Activated CD4-positive, alpha-beta T cell treated with anti-CD3 and anti-CD28 coated beads, Interleukin-2, amount 50 U/mL, for 16 hours (primary cell): ENCODE data around the gene DHX16.

Experiments used
- DNase-seq: peaks from one replicate; pipeline ENCODE4 v3.0.0-alpha.2; 2020

DHX16 gene

DNA sequence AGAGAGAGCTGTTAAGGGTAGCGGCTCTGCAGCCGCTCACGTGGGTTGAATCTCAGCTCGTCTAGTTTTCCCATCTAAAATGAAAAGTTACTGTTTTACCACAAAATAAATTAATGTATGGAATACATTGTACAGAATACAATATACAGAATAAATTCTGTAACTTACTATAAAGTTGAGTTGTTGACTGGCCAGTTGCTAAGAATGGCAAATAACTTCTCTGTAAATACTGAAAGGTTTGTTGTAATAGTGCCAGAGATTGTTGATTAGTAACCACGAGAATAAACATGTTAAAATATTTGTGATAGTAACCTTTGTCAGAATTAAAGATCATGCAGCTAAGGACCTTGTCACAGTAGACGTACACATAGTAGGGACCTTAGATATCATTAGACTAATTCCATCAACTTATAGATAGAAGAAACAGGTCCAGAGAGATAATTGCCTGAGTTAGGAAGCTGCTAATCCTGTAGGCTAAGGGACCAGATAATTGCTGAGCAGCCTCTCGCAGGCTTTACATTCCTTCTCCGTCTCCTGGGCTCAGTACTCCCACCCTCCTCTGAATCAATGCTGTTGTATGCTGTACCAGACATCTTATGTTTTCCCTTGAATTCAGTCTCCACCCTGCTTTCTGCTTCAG, 18.5 kb upstream of the DHX16 start:
- no peak for DNase-seq

DNA sequence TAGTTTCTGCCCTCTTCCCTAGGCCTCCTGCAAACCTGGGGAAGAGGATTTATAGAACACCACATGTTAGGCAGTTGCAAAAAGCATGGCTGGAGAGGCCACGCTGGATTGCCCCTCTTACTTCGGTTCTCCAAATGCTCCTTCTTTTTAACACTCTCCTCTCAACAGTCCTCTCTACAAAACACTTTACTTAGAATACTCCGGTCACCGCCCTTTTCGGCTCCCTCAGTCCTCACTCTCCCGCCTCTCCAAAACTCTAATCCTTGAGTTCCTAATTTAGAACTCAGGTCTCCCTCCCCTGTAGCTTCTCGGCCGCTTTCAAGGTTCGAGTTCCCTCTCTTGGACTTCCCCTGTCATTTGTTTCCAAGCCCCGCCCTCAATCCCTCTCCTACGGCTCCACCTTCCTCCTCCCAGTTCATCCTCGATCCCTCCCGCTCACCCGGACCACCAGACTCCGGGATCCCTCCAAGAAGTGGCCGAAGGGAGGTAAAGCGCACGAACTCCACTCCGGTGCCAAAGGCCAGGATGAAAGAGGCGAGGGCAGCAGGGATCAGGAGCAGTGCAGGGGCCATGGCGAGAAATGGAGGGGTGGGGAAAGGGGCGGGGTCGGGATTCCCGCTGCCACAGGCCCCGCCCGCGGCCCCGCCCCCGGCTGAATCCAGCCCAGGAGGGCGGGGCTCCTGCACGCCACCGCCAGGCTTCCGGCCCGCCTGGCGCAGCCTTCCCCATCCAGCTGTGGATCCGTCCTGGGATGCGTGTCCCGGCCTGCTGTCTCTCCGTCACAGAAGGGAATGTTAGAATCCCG, 17.8 kb upstream of the DHX16 start, which contains the start of gene NRM:
Gene NRM, minus strand, starts transcription at position 582 of the 805 bp plus-strand sequence. Its CDS starts 10 bp downstream, at position 572.
- DNase-seq: peak; percentile 77

DNA sequence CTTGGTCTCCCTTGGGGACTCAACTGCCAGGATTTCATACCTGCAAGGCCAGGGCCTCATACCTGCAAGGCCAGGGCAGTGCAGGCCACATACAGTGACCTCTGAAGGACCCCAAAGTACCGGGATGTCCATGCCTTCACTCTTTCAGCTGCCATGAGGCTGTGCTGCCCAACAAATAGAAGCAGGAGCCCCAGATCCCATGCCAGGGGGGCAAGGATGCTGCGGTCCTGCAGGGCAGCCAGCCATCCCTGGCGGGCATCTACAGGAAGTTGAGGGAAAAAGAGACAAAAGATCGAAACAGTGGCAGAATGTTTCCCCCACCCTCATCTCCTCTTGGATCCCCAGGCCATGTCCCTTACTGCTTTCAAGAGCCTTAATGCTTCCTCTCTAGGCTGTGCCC, 17.2 kb upstream of the DHX16 start:
- no peak for DNase-seq

DNA sequence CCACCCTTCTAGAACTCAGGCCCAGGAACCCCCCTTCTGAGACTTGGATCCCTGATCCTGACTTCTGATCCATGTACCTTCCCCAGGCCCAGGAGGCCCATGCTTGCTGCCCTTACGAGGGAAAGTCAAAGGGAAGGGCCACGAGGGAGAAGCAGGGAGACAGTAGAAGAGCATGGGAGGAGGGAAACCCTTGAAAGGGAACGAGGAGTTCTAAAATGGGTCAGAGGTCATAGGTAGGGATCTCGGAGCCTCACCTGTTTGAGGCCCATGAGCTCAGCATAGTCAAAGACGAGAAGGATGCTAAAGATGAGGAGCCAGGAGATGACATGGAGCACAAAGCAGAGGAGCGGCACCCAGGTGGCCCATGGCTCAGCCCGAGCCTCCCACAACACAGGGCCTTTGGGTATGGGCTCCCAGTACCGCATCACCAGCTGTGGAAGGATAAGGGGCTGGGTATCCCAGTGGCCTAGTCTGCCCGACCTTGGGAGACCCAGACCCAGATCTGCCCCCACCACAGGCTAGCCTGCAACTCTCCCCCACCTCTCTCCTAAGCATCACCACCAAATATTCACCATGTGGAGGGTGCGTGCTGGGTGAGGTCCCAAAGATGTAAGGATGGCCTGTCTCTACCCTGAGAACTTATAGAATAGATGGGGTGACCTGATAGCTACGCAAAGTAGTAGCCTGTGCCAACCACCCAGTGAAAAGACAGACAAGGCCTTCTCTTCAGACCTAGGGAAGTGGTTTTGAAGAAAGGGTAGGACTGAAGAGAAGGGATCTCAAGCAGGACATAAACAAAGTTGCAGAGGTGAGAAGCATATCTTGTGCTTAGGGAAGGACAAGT, 16.4 kb upstream of the DHX16 start:
- DNase-seq: no peak

DNA sequence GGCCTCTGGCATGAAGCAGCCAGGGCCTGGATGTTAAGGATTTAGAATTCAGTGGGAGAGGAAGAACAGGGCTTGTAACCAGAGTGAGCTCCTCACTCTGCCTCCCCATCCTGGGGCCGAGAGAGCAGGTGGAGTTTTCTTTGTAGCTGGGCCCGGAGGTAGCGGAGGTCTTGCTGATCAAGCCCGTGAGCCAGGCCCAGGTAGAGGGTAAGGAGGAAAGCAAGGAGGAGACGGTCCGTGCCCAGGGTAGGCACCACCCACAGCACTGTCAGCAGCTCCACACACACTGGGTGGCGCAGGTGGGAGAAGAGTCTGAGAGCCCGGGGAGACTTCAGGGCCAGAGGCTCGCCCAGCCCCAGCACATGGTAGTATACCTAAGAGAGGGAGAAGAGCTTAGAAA, 15.8 kb upstream of the DHX16 start:
- no peak for DNase-seq

DNA sequence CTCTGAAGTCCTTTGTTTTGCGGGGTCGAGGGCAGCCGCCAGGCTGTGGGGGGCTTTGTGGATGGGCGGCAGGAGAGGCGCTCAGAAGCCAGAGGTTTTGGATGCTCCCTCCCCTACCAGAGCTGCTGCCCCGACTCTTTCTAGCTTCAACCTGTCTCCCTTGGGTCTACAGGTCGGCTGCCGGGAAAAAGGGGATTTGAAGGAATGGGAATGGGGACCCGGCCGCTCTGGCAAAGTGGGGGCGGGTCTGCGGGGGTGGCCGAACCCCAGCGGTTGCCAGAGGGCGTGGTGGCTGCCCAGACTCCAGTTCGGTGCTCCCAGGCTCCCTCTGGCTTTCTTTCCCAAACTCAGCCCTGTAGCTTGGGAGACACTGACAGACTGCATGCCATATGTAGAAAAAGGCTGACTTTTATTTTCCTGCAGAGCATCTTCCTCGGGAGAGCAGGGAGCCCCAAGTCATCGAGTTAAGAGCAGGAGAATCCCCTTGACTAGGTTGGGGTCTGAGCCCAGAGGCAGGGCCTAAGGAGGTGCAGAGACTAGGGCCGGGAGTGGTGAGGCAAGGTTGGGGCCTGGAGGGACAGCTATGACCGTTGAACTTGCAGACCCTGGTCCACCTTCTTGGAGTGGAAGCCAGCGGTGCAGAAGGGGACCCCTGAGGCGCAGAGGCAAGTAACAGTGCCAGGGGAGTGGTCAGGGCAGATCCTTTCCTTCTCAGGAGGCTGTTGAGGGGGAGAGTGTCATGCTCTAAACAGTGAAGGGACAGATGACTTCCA, 15.0 kb upstream of the DHX16 start:
- DNase-seq: no peak

DNA sequence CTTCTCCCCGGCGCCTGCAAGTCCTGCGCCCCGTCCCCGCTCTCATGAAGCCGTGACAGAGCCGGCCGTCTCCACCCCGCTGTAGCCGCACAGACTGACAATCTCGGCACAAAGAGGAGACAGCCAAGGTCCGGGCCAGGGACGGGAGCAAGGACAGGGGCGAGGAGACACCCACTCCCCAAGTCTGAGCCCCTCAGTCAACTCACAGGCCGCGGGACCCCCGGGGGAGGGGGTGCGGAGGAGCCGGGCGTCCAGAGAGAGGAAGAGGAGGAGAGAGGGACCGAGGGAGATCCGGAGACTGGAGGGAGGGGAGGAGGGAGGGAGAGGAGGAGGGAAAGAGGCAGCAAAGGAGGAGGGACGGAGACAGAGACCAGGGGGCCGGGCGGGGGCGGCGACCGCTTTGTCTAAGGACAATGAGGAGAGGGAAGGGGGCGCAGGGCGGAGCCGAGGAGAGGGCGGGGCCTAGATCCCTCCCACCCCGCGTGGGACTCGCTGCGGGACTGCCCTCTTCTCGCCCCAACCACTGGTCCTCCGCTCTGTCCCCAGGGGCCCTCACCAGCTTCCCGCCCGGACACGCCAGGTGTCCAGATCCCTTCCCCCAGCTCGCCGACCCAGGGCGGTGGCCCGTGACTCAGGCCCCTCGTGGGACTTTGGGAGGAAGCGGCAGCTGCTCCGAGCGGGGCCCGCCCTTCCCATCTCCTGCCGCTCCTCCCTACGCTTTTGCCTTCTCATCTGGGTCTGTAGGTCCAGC, 14.3 kb upstream of the DHX16 start:
- DNase-seq: peak; percentile 89

DNA sequence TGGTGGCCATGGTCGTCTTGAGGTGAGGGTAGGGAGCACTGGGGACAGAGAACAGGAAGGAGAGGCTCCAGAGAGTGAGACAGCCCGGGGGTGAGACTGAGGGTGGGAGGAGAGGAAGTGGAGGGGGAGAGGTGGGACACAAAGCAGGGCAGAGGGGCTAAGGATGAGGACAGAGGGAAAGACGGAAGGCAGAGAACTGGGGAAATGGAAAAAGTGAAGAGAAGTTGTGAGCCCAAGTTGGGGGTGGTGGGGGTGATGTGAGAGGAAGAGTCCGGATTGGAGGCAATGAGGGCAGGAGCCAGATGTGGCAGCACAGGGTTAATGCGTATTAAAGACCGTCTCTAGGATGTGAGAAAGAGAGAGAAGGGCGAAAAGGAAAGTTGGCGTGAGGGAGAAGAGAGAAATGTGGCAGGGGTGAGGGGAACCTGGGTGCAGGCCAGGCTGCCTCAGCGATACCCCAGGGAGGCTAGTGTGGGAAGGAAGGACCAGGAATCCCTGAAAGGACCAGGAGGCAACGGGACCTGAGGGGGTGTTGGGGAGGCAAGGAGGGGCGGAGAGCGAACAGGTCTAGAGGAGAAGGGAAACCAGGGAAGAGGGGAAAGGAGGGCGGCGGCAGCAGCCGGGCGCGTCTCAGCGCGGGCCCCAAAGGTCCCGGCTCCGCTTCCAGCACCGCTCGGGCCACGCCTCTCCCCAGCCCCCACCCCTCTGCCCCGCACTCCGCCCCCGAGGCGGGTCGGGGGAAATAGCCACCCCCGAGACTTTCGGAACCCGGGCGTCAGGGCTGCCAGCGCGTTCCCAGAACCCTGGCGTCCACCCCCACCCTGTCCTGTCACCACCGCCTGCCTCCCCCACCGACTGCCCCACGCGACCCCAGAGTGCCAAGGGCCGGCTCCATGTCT, 13.5 kb upstream of the DHX16 start, which contains the start of gene PPP1R18:
Gene PPP1R18, minus strand, starts transcription at position 637 of the 899 bp plus-strand sequence. Its CDS starts 627 bp downstream, at position 10.
- peak; percentile 78 for DNase-seq

DNA sequence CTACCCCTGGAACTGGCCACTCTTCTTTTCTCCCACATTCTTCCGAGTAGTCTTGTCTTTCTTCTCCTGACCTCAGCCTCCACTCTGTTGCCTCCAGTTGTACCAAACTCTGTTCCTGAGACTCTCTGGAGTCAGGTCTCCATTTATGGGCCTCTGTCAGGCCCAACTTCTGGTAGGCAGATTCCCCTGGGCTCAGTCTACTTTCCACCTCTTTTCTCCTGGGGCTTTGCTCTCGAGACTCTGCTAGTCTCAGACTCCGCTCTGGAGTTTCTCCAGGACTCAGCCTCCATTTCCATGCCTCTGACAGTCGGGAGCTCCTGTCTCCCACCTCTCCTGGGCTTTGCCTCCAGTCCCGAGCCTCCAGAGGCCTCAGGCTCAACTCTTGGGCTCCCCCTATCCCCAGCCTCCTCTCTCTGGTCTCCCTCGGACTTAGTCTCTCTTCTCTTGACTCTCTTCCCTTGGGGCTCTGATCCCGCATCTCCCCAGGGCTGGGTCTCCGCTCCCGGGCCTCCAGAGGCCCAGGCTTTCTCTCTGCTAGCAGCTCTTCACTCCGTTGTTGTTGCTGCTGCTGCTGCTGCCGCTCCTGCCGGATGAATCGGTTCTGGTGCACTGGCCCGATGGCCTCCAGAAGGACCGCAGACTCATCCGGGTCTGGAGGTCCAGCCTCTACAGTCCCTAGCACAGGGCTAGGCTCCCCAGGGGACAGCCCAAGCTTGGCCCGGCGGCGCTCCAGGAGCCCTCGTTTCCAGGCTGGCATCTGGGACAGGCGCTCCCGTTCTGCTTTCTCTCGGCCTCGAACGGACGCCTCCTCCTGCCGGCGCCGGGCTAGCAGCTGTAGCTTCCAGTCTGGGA, 12.6 kb upstream of the DHX16 start:
- peak; percentile 41 for DNase-seq

DNA sequence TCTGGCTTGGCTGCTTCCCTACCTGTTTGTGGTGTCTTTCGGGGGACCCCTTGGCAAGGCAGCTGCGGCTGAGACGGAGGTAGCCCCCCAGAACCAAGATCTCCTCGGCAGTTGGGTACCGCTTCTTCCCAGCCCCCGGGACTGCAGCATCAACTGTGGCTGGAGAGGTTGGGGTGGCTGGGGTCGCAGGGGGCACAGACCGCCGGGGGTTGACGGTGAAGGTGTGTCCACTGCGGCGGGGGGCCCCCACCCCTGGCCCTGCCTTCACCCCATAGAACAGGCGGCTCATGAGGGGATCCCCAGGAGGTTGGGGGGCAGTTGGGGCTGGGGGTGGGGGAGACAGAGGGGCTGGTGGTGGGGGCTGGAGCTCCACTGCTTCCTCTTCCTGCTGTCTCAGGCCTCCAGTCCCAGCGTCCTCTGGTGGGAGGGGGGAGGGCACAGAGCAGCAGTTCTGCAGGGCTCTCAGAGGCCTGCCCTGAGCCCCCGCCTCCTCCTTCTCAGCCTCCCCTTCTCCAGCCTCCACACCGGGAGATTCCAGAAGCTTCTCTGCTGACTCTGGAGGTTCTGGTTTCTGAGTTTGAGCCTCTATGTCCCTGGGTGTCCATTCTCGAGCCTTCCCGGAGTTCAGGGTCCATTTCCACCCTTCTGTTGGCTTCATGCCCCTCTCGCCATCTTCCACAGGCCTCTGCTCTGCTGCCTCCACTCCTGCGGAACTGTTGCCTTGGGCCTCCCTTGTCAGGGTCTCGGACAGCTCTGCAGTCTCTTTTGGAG, 11.8 kb upstream of the DHX16 start:
- DNase-seq: peak; percentile 75

DNA sequence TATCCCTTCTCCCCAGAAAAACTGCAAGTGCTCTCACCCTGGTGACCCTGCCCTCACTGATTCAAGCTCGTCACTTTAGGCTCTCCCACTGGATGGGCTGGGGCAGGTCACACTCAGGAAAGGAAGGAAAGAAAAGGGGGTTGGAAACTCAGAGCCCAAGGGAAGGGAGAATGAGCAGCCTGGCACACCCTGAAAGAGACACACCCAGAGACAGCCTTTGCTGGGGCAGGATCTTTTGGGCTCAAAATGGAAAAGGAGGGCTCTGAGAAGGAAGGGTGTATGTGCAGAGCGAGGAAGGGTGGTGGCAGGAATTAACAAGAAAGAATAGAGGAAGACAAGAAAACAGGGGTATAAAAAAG, 11.2 kb upstream of the DHX16 start:
- no peak for DNase-seq

DNA sequence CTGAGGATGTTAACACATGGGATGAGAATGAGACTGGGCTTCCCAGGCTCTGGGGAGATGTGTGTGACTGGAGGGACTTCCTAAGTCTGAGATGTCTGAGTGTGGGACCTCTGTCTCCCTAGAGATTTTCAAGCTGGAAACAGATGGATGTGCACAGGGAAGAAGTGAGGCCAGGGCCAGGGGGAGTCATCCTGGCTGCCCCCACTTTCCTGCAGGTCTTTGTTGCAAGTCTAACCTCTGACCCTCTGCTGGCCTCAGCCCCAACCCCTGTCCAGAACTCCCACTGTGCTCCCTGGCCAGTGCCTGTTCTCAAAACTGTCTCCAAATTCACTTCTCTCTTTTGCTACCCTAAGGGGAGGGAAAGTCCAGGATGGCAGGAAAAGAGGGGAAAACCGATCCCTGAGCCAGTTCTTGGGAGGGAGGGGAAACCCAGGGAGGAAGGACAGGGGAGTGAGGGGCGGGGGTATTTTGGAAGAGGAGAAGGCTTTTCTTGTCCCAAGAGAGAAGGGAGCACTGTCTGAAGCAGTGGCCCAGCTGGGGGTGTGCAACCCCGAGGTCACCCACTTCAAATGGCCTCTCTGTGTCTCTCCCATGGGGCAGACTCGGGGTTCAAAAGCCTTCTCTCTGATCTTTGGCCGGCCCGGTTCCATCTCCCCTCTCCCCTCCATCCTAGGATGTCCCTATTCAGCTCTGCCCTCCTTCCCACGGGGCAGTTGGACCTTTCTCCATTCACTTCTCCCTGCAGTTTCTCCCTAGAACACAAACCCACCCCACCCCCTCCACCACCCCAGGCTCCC, 10.6 kb upstream of the DHX16 start:
- DNase-seq: no peak

DNA sequence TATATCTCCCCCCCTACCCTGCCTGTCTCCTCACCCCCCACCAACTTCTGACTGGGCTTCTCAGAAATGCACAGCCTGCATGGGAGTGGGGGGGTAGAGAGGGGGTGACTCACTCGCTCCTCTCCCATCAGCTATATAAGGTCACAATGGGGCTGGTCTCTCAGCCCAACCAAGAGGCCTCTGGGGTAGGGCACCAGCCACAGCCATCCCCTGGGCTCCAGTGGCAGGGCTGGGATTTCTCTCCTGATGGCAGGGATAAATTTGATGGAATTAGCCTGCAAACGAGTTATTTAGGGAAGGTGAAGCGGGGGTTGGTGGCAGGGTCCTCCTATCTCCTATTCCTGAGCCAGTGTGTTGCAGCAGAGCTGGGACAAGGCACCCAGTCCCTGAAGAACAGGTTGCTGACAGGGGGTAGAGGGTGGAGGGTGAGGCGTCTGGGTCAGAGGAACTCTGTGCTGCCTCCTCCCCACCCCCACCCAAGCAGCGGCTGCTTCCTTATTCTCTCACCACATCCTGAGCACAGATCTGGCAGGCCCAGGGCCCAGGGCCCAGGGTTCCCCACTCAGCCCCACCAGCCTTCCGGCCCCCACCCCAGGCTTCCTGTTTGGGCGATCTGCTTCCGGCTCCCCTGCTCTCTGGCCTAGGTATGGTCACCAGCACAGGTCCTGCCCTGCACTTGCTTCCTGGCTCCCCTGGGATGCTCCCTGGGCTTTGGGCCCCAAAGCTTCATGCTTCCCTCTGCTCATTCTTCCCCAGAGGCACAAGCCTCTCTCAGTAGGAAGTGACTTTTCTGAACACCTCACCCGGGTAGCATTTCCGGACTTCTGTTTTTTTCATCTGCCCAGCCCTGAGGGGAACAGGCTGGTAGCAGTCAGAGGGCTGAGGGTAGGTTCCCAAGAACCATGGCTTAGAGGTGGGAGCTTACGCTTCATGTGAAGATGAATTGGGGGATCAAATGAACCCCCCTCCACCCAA, 9.6 kb upstream of the DHX16 start:
- peak; percentile 95 for DNase-seq

DNA sequence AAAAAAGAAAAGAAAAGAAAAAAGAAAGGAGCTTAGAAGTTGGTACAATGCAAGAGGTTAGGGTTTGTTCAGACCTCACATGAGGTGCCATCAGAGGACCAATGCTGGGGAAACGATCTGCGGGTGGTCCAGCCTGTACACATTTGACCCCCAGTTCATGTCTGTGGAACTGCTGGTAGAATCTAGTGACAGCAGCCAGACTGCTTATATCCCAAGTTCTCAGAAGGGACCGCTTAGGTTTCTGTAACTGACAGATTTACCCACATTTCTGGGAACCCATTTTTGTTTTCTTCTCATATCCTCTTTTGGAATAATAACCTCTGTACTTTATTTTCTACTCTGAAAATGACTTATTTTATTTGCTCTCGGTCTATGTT, 8.9 kb upstream of the DHX16 start:
- no peak for DNase-seq

DNA sequence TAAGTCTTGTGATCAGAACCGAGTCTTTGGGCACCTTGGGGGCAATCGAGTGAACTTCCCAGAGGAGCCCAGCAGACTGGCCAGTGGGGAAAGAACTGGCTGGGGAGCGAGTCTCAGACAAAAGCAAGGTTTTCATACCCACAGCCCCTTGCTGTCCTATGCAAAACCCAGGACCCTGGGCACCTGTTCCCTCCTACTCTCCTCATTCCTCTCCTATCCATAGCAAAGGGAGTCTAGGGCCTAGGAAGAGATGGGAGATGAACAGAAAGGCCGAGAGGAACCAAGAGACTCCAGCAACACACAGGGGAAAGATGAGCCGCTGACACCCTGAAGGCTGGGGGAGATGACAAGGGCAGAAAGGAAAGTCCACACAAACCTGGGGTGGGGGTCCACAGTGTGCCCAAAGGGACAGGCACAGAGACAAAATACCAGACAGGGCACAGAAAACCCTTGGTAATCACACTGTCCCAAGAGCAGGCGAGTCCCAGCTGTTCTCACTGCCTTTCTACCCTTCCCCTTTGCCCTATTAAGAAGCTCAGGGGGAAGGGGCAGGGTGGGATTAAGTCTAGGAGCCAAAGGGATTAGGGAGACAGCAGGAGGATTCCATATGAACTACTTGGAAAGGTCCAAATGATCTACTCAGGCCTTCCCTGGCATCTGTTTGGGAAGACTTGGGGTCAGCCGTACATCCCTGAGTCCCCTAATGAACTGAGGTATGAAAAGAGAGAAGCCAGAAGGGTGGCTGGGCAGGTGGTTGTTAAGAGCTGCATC, 7.1 kb upstream of the DHX16 start:
- DNase-seq: no peak
